ENCODE measurements around the gene ZHX3.

- TF ChIP-seq FOXA3 (CRISPR knock-in tag; conservative IDR thresholded peaks at IDR 0.05 in 1 of 2, IDR thresholded peaks at IDR 0.05 in 1 of 2) = no peak
- no peak for TF ChIP-seq ZBTB2 (IDR thresholded peaks at IDR 0.05)
- no peak for TF ChIP-seq TAF1 (IDR thresholded peaks at IDR 0.05; ENCODE audit: control insufficient read depth, extremely low read depth, insufficient read depth, low read length, severe bottlenecking)
- TF ChIP-seq ELK1 (CRISPR knock-in tag; IDR thresholded peaks at IDR 0.05) = no peak
- no peak for TF ChIP-seq TAL1 (IDR thresholded peaks at IDR 0.05)
- TF ChIP-seq ZNF583 (CRISPR knock-in tag; IDR thresholded peaks at IDR 0.05) = no peak
- TF ChIP-seq CHD2 (IDR thresholded peaks at IDR 0.05; ENCODE audit: low read depth, low read length) = no peak
- TF ChIP-seq E2F1 (CRISPR knock-in tag; IDR thresholded peaks at IDR 0.05) = no peak
These were observed 150.4 kb downstream of the ZHX3 start for GRCh38 chr20:41167118-41167470.
